GM21360 (cell line): ENCODE measurements around the gene GAMT.

Experiments
- ATAC-seq: cut with Tn5 transposase; IDR thresholded peaks from one replicate; pipeline ENCODE4 v1.9.1; 2021; ENCODE audit warnings: mild to moderate bottlenecking, moderate library complexity; ENCODE audit not compliant: unreplicated experiment

Gene GAMT

DNA sequence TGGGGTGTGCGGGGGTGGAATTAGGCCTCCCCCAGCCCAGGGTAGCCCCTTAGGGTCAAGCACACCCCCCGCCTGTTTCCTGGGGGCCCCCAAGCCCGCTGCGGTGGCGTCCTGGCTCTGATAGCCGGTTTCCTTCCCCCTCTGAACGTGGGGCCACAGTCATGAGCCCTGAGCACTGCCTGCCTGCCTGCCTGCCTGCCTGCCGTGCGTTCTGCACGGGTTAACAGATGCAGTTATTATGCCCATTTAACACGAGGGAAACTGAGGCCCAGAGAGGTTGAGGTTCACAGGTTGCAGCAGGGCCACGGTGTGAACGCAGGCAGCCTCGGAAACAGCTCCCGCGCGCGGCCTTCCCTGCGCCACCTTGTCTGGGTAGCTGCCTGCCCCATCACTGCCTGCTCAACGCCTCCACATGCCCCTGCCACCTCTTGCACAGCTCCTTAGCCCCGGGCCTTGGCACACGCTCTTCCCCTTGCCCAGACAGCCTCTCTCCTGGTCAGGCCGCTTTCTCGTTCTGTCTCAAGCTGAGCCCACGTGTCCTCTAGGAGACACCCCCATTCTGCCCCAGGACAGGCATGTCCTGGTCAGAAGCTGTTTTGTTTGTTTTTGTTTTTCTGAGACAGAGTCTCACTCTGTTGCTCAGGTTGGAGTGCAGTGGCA, 1.2 kb upstream of the GAMT start:
- no peak for ATAC-seq

GRCh38 chr19:1401889-1402217, 511 bp upstream of the GAMT start:
- ATAC-seq = no peak

DNA sequence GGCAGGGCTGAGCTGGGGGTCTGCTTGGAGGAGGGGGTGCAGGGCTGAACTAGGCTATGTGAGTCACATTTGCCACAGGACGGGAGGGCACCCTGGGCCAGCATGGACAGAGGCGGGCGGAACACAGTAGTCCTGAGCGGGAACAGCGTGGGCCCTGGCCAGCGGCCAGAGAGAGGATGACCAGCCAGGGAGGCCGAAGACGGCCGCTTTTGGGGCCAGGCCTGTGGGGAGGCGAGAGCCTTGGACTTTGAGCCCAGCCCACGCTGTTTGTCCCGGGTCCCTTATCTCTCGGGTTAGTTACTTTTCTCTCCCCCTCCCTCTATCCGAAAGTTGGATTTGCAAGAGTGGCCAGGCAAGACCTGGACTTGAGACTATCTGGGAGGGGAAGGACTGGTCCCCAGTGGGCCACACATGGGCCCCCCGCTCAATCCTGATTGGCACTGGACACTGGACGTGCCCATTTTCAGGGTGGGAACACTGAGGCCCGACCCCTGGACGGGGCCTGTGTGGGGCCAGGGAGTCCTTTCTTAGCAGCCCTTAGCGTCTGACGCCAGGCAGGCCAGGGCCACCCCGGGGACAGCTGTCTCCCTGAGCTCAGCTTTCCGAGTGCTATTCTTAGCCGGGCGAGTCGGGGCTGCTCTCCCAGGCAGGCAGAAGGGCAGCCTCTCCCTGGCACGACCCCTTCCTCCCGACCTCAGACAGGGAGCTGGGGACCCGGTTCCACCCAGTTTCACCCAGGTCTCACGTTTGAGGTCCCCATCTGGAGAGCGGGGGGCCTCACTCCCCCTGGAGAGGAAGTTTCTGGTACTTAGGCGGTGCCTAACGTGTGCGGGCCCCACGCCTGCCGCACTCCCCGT, 833 bp downstream of the GAMT start:
- no peak for ATAC-seq

DNA sequence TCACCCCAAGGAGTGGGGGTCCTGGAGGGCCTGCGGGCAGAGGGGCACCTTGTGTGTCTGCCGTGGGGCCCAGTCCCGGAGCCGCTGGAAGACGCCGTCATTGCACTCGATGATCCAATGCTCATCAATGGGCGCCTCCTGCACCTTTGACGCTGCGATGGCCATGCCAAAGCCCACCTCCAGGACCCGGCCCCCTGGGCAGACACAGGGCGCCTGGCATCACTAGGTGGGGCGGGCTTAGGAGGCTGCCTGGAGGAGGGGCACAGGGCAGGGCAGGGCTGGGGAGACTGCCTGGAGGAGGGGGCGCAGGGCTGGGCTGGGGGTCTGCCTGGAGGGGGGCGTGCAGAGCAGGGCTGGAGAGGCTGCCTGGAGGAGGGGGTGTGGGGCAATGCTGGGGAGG, 1.6 kb downstream of the GAMT start:
- ATAC-seq = no peak

DNA sequence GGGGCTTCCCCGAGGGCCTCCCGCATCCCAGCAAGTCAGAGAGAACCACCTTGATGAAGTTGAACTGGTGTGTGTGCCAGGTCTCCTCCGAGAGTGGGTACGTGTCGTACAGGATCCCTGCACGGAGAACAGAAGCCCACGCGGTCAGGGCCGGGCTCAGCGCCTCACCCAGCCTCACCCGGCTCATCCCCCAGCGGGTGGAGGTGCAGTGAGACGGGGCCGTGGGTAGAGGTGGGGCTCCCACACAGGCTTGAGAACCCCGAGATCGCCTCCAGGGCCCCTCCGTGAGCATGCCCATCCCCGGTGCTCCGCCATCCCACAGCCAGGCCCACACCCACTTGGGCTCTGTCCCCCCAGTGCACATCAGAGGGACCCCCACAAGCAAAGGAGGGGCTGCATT, 2.3 kb downstream of the GAMT start:
- ATAC-seq = no peak

- ATAC-seq = no peak
These were observed 3.5 kb downstream of the GAMT start for GRCh38 chr19:1397838-1398237.

- ATAC-seq = no peak
These were observed 4.3 kb downstream of the GAMT start for GRCh38 chr19:1396768-1397679.

DNA sequence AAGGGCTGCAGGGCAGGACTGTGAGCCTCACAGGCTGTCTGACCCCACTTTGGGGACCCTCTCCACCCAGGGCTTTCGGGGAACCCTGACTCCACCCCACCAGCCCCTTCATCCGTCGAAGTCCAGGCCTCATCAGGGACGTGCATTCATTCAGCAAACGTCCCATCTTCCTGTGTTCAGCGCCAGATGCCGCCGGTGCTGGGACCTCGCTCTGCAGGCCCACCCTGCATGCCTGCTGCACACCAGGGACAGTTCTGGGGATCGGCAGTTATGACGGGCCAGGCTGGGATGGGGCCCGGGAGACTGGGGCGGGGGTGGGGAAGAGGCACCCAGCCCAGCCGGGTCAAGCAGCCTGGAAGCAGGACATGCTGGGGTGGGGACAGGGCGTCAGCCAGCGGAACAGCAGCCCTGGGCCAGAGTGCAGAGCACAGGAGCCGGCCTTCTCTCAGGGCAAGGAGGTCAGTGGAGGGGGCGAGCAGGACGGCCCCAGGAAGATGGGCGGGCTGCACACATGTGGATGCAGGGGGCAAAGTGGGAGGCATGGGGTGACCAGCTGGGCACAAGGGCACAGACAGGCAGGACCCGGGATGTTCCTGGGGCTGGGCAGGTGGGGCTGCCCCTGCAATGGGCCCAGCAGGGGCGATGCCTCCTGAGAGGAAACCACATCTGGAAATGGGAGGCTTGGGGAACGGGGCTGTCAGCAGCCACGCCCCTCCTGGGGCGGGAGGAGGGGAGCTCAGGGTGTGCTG, 5.1 kb downstream of the GAMT start:
- no peak for ATAC-seq

GRCh38 chr19:1395194-1396018, 5.9 kb downstream of the GAMT start:
- ATAC-seq = no peak

GRCh38 chr19:1394252-1395193, 6.8 kb downstream of the GAMT start:
- ATAC-seq = no peak

DNA sequence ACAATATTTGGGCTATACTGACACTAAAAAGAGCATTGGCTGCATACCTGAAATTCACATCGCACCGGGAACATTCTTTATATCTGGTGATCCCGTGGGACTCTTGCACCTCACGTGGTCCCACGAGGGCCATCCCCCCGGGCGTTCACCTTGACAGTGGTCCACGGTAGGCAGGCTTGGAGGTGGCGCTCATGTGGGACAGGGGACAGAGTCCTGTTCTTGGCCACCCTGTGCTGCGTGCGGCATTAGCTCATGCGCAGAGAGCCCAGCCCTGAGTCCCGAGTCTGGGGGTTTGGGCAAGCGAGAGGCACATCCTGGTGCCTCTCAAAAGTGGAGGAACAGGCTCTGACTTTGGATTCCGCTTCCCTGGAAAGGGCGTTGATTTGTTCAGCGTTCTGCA, 7.5 kb downstream of the GAMT start:
- ATAC-seq = no peak

DNA sequence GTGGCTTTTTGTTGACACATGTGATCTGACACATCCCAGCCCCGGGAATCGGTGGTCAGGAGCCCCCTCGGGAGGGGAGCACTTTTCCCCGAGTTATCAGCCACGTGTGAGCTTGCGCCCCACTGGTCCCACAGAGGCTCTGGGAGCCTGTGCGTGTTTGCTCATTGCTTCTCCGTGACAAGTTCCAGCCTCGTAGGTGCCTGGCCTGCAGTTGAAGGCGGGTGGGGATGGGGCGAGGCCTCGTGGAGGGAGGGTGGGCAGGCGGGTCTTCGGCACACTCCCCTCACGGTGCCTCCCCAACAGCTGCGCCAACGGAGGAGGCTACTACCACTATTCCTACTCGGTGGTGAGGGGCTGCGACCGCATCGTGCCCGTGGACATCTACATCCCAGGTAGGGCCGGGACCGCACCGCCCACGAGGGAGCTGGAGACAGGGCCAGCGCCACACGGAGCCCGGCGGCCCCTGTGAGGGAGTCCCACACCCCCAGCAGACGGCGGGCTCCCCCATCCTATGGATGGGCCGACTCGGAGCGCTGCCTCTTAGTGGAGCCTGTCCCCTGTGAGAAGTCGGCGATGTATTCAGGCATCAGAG, 8.3 kb downstream of the GAMT start:
- ATAC-seq = no peak

DNA sequence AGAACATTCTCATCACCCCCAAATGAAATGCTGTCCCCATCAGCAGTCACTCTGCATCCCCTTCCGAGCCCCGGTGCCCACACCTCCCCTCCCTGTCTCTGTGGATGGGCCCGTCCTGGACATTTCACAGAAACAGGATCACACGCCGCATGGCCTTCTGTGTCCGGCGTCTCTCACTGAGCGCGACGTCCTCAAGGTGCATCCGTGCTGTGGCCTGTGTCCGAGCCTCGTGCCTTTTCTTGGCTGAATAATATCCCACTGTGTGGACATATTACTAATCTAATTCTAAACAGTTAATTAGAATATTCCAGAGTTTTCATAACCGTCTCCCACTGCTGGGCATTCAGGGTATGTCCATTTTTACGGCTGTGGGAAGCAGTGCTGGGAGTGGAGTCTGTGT, 8.9 kb downstream of the GAMT start:
- no peak for ATAC-seq

GRCh38 chr19:1390890-1391423, 10.4 kb downstream of the GAMT start:
- no peak for ATAC-seq

- ATAC-seq = no peak
These were observed 12.1 kb downstream of the GAMT start for GRCh38 chr19:1389033-1389940.

DNA sequence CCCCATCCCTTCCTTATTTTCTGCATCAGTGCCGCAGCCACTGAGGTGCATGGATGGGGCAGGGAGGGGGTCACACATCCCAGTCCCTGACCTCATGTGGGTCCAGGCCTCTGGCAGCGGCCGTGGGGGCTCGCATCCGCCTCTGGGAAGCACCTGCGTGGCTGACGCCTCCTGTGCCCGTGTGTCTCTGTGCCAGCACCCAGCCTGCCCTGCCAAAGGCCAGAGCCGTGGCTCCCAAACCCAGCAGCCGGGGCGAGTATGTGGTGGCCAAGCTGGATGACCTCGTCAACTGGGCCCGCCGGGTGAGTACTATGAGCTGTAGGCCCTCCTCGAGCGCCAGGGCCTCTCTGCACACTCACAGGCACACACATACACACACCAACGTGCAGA, 12.7 kb downstream of the GAMT start:
- ATAC-seq = no peak
